HEK293T (cell line): ENCODE data around the gene NEGR1.

Experiments
- CTCF ChIA-PET: fragments of 350-600 bp; formaldehyde crosslinking; extraction: SDS; loops from one replicate; lab custom pipeline; 2021; ENCODE audit warnings: antibody characterized with exemption, inconsistent platforms; lab: Yijun Ruan, JAX
- POLR2A ChIA-PET: fragments of 350-600 bp; formaldehyde crosslinking; extraction: SDS; loops from one replicate; lab custom pipeline; 2020; ENCODE audit warnings: antibody characterized with exemption, inconsistent platforms; lab: Yijun Ruan, JAX
- DNase-seq: peaks from one replicate; pipeline ENCODE4 v3.0.0; 2012; ENCODE audit warnings: mixed read lengths; ENCODE audit errors: extremely low spot score
- ARNT ChIP-seq: fragments of 450-650 bp; IDR thresholded peaks from 2 replicates; pipeline ENCODE4 v1.6.1; 2017; ENCODE audit warnings: mild to moderate bottlenecking
- BHLHE40 ChIP-seq: fragments of 450-650 bp; IDR thresholded peaks from 2 replicates; pipeline ENCODE4 v1.6.1; 2016; ENCODE audit warnings: mild to moderate bottlenecking, moderate library complexity, borderline replicate concordance
- CTBP1 ChIP-seq: fragments of 450-650 bp; IDR thresholded peaks from 2 replicates; pipeline ENCODE4 v1.6.1; 2016; ENCODE audit warnings: borderline replicate concordance
- ELF4 ChIP-seq: fragments of 450-650 bp; IDR thresholded peaks from 2 replicates; pipeline ENCODE4 v1.6.1; 2017; ENCODE audit warnings: antibody characterized with exemption
- FOXA1 ChIP-seq: fragments of 450-650 bp; IDR thresholded peaks from 2 replicates; pipeline ENCODE4 v1.6.1; 2016; ENCODE audit warnings: mild to moderate bottlenecking
- FOXK2 ChIP-seq: fragments of 450-650 bp; IDR thresholded peaks from 2 replicates; pipeline ENCODE4 v1.6.1; 2016; ENCODE audit warnings: mild to moderate bottlenecking
- FOXM1 ChIP-seq: fragments of 450-650 bp; IDR thresholded peaks from 2 replicates; pipeline ENCODE4 v1.6.1; 2017; ENCODE audit warnings: mild to moderate bottlenecking, borderline replicate concordance
- HDGF ChIP-seq: fragments of 450-650 bp; IDR thresholded peaks from 2 replicates; pipeline ENCODE4 v1.6.1; 2017; ENCODE audit warnings: antibody characterized with exemption, borderline replicate concordance
- L3MBTL2 ChIP-seq: fragments of 450-650 bp; conservative IDR thresholded peaks from 2 replicates; pipeline ENCODE4 v1.6.1; 2016; ENCODE audit warnings: mild to moderate bottlenecking
- LEF1 ChIP-seq: fragments of 450-650 bp; IDR thresholded peaks from 2 replicates; pipeline ENCODE4 v1.6.1; 2017; ENCODE audit warnings: mild to moderate bottlenecking, borderline replicate concordance
- NFRKB ChIP-seq: fragments of 450-650 bp; IDR thresholded peaks from 2 replicates; pipeline ENCODE4 v1.6.1; 2016; ENCODE audit warnings: mild to moderate bottlenecking, moderate library complexity
- SP1 ChIP-seq: fragments of 450-650 bp; IDR thresholded peaks from 2 replicates; pipeline ENCODE4 v1.6.1; 2017
- SUZ12 ChIP-seq: fragments of 450-650 bp; IDR thresholded peaks from 2 replicates; pipeline ENCODE4 v1.6.1; 2016; ENCODE audit warnings: mild to moderate bottlenecking
- TARDBP ChIP-seq: fragments of 450-650 bp; IDR thresholded peaks from 2 replicates; pipeline ENCODE4 v1.6.1; 2016
- ZNF384 ChIP-seq: fragments of 450-650 bp; IDR thresholded peaks from 2 replicates; pipeline ENCODE4 v1.6.1; 2016
- TF ChIP-seq, protein P1 (sequence below): fragments of 450-650 bp; IDR thresholded peaks from 2 replicates; pipeline ENCODE4 v1.6.1; 2016

NEGR1 gene

DNA sequence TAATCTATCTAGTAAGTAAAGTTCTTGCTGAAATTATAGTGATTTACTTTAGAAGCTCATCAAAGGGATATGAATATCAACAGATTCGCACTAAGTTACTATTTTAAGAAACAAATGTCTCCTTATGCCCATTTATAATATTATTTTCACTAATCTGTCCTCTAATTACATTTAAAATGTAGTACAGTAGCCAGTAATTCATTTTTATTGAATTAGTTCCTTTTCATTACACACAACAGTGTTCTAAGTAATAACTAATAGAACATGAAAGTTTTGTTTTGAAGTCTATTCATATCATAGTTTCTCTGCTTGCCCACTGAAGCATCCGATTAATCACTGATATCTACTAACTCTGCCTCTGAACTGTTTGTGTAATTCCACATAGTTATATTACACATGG lies 225.8 kb downstream of the NEGR1 start:
- ChIA-PET CTCF (no interaction called here), POLR2A (no interaction called here)
- no peak for TF ChIP-seq FOXM1
- TF ChIP-seq CTBP1, result no peak
- TF ChIP-seq SP1, result no peak
- no peak for DNase-seq

DNA sequence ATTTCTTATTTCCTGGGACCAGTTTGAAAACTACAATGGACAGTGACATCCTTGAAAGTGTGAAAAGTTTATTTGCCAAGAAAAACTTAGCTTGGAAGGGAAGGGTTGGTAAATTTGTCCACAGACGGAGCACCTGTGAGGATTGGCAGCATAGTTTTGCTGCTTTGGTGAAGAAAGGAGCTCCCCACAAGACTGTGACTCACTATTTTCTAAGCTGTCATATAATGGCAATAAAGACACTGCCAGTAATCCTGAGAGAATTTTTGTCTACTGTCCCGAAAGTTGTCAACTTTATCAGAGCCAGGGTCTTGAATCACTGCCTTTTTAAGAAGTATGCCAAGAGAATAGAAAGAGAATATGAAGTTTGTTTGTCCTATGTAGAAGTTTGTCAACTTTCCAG lies 230.8 kb downstream of the NEGR1 start:
- ChIA-PET POLR2A (no interaction called here), CTCF (no interaction called here)
- DNase-seq, result no peak
- TF ChIP-seq LEF1 (no peak), SP1 (no peak), NFRKB (no peak), FOXK2 (no peak), TARDBP (no peak), BHLHE40 (no peak), FOXM1 (no peak)

DNA sequence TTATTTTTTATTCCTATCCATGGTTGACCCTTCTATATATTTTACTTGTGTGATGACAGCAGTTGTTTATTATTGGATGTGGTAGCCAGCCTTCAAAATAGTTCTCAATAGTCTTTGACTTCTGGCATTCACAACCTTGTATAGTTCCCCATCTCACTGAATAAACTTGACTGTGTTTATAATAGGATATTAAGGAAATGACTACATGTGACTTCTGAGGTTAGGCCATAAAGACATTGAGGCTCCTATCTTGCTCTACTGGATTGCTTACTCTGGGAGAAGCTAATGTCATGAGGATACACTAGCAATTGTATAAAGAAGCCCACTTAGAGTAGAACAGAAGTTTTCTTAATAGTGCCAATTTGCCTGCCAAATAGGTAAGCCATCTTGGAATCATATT lies 231.8 kb downstream of the NEGR1 start:
- no peak for DNase-seq
- ChIA-PET CTCF (no interaction called here), POLR2A (no interaction called here)
- TF ChIP-seq, protein P1, sequence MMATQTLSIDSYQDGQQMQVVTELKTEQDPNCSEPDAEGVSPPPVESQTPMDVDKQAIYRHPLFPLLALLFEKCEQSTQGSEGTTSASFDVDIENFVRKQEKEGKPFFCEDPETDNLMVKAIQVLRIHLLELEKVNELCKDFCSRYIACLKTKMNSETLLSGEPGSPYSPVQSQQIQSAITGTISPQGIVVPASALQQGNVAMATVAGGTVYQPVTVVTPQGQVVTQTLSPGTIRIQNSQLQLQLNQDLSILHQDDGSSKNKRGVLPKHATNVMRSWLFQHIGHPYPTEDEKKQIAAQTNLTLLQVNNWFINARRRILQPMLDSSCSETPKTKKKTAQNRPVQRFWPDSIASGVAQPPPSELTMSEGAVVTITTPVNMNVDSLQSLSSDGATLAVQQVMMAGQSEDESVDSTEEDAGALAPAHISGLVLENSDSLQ, result no peak
- TF ChIP-seq FOXK2 (no peak), NFRKB (no peak), CTBP1 (no peak), FOXA1 (no peak), BHLHE40 (no peak), ARNT (no peak), L3MBTL2 (no peak), ZNF384 (no peak), LEF1 (no peak), FOXM1 (no peak), ELF4 (no peak), HDGF (no peak), SUZ12 (no peak), SP1 (no peak), TARDBP (no peak)

DNA sequence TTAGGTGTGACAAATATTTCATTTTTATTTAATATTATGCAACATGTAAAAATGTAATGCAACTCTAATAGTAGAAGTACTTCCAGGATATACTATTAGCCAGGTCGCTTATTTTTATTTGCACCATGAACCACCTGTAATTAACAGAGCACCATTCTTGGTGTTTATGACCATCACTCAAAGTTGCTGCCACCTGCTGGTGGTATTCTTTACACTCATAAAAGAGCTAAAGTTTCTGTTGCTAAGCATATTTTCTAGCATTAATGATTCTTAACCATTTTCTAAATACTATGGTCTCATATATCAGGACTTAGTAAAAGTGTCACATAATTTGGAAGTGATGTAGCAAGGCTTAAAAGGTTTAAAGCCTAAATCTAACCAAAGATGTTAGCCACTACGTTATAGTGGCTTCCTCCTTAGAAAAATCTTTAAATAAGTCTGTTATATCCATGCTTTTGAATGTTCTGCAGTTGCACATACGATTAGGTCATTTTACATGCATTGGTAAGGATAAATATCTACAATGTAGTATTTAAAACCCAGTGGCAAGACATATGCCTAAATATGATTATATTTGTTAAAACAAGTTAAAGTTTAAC lies 244.5 kb downstream of the NEGR1 start:
- POLR2A ChIA-PET, result no interaction called here
- DNase-seq, result peak; percentile 21

DNA sequence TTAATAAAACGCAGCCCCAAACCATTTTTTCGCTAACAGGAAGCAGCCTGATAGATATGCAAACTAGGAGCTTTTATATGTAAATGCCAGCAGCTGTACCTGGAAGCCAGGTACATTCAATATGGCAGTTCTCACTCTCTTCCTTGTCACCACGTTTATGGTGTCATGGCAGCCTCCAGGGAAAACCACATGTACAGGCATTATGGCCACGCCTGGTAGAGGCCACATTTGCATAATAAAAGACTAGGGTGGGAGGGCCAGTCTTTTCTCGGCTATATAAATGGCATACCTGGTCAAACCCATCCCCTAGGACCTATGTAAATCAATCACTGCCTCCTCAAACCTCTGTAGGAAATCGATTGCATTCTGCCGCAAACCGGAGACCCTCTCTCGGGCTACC lies 247.5 kb downstream of the NEGR1 start:
- POLR2A ChIA-PET, result no interaction called here
- no peak for DNase-seq
- TF ChIP-seq TARDBP, result no peak
- TF ChIP-seq HDGF, result no peak
- no peak for TF ChIP-seq FOXK2
- no peak for TF ChIP-seq SUZ12
- no peak for TF ChIP-seq FOXA1
- TF ChIP-seq SP1, result no peak
- no peak for TF ChIP-seq ELF4
- TF ChIP-seq ARNT, result no peak
- CTCF ChIA-PET, result no interaction called here

More for the DNA sequence above, 244.5 kb downstream of the NEGR1 start:
- no peak for TF ChIP-seq FOXK2
- no peak for TF ChIP-seq FOXM1
- TF ChIP-seq, protein P1, result peak; percentile 51
- no peak for TF ChIP-seq SUZ12
- TF ChIP-seq ELF4, result no peak
- CTCF ChIA-PET, result interaction anchor here (0.7 to 0.9 kb wide), 3 partner anchors 11 to 870 kb away, joined by 3 to 5 read pairs (median 3); no protein-coding TSS in a partner anchor

DNA sequence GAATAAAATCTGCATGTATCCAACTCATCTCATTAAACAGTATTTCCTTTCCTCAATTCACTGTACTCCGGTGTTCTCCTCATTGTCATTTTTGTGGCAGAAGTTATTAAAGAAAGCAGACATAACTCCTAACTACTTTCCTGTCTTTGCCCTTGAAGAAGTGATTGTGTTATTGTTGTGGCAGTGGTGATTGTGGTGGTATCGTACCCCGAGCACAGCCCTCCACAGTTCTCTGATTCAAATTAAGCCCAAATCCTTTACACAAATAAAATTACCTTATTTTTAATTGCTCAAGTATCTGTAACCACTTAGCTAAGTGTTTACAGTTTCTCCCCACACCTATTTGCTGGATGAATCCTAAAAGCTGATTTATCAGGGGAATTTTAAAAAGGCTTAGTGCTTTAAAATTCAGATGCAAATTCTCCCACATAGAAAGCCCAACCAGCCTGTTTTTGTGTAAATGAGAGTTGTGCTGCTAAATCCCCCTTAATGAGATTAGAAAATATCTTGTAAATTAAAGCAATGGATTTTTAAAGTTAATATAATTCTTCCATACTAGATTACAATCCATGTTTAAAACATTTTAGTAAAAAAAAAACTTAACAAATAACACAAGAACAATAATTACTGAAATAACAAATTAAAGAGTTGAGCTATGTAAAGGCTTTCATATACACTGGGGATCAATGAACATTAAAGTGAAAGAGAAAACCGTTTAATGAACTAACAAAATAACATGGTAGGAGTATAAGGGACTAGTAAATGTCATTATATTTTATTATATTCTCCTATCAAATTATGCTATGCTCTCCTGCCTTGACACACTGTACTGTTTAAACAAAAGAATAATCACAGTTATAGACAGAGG lies 259.0 kb downstream of the NEGR1 start:
- ChIA-PET CTCF (no interaction called here), POLR2A (no interaction called here)
- TF ChIP-seq HDGF (no peak), FOXA1 (no peak), SP1 (no peak), FOXM1 (no peak), SUZ12 (no peak), ARNT (no peak), ZNF384 (no peak), TARDBP (no peak)
- DNase-seq, result no peak

DNA sequence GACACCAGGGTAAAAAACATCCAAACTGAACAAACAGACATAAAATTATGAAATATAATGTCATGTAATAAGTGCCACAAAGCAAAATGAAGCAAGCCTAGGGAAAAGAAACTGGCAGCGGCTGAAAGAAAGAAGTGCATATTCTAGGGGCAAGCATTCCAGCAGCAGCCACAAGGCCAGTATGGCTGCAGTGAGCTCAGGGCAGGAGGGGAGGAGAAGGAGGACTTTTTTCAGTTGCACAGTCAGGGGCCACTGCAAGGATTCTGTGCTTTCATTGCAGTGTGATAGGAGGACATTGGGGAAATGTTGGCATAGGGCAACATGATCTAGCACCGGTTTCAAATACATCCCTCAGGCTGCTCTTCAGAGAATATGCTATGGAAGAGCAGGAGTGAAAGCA lies 263.8 kb downstream of the NEGR1 start:
- DNase-seq, result no peak
- ChIA-PET POLR2A (no interaction called here), CTCF (no interaction called here)
- TF ChIP-seq NFRKB, result no peak
- no peak for TF ChIP-seq LEF1
- TF ChIP-seq ZNF384, result no peak
- no peak for TF ChIP-seq TARDBP
- TF ChIP-seq ARNT, result no peak
- TF ChIP-seq BHLHE40, result no peak
- TF ChIP-seq L3MBTL2, result no peak
- TF ChIP-seq ELF4, result no peak
- TF ChIP-seq FOXM1, result no peak
- TF ChIP-seq, protein P1, result no peak
- TF ChIP-seq HDGF, result no peak
- TF ChIP-seq FOXA1, result no peak
- TF ChIP-seq SUZ12, result no peak
- no peak for TF ChIP-seq FOXK2
- no peak for TF ChIP-seq CTBP1
- no peak for TF ChIP-seq SP1
